T47D (cell line): ENCODE measurements around the gene GSK3B.

Source experiments
- DNase-seq, 2 experiments: peaks; one replicate each; pipeline versions ENCODE4 v3.0.0 to v3.0.0-alpha.2; 2011 to 2012; ENCODE audit warnings: low read depth in 1 of 2, low spot score in 1 of 2
- JUND ChIP-seq: IDR thresholded peaks from 2 replicates; pipeline ENCODE4 v1.6.1; 2012; ENCODE audit warnings: low read depth
- in situ Hi-C: cut with HindIII; loops from 2 replicates; pipeline ENCODE4 v1.10.0; 2016; ENCODE audit warnings: low sequenced_read_pairs, low pct_unique_long_range_greater_than_20kb

GSK3B gene

DNA sequence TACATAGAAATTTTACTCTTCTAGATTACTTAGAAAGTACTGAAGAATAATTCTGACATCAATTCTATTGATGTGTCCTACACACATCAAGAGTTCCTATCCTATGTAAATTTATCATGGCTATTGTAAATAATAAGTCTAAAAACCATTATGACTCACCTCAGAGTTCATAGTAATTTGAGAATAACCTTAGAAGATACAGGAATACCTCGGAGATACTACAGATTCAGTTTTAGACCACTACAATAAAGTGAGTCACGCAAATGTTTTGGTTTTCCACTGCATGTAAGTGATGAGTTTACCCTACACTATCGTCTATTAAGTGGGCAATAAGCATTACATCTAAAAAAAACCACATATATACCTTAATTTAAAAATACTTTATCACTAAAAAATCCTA lies 237.6 kb downstream of the GSK3B start:
- TF ChIP-seq JUND = no peak
- in situ Hi-C loops = no loop called here
- no peak for DNase-seq

DNA sequence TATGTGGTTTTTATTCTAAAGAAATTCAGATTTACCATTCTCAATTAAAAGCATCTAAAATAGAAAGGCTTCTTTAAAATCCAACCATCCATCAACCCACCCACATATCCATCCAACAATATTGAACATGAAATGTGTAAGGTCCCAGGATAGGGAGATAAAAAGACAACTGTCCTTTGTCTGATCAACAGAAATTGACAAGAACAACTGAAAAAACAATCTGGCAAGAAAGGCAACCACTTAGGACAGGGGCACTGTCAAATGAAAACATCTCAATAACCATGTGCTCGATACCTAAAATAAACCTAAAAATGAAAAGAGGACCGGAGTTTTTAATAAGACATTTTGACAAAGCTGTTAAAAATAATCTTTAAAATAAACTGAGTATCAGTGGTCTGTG lies 245.1 kb downstream of the GSK3B start:
- DNase-seq = no peak
- in situ Hi-C loops = no loop called here

DNA sequence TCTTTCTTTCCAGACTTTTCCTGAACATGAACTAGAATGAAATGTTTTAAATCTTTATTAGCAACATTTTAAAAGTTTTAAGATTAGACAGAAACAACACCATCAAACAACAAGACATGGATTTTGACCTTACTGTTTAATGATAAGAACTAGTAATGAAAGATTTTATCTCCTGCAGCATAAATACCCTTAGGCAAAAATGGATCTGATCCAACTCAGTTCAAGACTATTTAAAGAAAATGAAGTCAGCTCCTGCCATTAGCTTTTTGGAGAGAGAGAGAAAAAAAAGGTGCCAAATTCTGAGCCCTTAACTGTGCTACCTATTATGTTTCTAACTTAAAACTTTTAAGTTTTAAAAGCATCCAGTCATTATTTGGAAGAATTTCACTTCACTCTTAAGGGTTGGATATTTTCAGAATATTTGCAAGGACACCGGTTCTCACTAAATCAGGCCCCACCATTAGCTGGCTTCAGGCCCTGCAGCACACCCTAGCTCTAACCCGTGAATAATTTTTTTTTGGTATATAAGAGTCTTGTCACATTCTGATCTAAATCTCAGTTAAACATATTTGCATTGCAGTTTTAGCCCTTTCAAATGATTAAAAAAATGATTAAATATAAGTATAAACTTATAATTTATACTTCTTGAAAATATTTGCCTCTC lies 252.3 kb downstream of the GSK3B start:
- no peak for TF ChIP-seq JUND
- peak in 1 of 2 experiments; percentile 9 for DNase-seq
- in situ Hi-C loops = no loop called here

More for the DNA sequence above, 245.1 kb downstream of the GSK3B start:
- no peak for TF ChIP-seq JUND

DNA sequence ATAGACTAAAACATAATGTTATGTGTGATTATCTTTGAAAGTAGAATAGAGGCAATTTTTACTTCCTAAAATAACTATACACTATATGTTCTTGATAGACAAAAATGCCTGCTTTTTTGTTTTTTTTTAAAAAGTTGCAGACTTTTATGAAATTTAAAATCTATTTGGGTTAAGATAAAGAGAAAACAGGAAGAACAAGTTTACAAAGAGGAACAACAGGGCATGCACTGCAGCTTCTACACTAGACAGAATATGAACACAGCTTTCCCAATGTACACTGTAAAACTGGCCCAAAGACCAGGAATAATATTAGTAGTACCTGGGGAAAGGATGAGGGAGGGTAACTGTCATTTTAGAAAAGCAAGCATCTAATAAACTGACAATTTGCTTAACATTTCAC lies 258.7 kb downstream of the GSK3B start:
- no peak for DNase-seq
- in situ Hi-C loops = no loop called here
- no peak for TF ChIP-seq JUND

DNA sequence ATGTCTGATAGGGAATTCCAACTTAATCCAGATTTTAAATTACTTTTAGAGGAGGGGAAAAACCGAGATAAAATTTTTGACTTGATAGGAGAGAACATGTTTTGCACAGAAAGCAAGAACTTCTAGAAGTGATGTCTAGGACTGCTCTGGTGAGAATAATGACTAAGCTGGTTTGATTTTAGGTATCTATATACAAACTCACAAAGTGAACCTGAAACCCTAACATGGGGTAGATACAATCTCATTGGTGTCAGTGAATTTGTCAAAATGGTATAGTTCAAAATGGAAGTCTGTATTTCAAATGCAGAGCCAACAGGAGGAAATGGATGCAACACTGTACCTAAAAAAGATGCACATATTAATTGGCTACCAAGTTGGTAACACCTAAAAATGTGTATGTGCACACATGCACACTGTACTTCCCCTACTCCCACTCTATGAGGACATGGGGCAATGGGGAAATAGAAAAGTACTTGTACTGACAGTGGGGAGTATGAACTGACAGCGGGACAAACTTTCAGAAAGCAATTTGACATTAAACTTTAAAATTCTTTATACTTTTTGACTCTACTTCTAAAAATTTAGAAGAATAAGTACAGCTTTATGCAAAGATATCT lies 259.4 kb downstream of the GSK3B start:
- no peak for DNase-seq
- in situ Hi-C loops = no loop called here
- no peak for TF ChIP-seq JUND

DNA sequence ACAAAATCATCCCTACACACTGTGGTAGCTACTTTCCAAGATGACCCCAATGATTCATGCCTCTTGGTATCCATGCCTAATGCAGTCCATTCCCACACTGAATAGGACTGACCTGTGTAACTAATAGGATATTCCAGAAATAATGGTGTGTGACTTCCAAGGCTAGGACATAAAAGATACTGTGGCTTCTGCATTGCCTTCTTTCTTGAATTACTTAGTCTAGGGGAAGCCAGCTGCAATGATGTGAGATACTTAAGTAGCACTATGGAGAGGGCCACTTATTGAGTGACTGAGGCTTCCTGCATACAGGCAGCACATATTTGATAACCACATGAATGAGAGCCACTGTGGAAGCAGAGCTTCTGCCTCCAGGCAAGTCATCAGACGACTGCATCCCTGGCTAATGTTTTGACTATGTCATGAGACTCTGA lies 262.3 kb downstream of the GSK3B start:
- no peak for TF ChIP-seq JUND
- in situ Hi-C loops = no loop called here
- DNase-seq = no peak

DNA sequence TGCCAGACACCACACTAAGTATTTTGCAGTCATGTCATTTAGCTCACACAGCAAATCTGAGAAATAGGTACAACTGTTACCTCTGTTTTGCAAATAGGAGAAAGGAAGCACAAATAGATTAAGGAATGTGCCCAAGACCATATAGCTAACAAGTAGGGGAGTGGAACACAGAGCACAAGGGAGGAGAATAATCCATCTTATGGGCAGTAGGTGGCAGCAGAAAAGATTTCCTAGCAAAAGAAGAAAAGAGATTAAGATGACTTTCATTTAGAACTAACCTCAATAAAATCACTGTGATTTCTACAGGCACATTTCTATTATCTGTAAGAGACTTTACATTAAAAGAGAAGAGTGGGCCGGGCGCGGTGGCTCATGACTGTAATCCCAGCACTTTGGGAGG lies 263.2 kb downstream of the GSK3B start:
- DNase-seq = no peak
- in situ Hi-C loops = no loop called here
- no peak for TF ChIP-seq JUND

DNA sequence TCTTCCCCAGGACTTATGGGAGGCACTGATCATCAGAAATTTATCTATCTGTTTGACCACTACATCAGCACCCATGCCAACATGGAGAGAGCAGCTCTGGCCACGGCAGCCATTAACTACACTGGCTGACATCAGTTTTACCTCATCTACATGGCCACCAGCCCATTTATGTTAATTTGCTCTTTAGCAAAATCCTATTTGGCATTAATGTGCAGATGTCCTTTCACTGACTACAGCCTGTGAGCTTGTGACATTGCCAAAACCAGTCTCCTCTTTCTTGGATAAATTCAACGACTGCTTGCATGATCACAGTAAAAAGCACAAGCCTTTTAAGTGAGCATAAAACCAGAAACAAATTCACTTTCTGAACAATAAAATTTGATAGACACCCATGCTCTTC lies 264.8 kb downstream of the GSK3B start:
- no peak for DNase-seq
- in situ Hi-C loops = no loop called here
- TF ChIP-seq JUND = no peak

DNA sequence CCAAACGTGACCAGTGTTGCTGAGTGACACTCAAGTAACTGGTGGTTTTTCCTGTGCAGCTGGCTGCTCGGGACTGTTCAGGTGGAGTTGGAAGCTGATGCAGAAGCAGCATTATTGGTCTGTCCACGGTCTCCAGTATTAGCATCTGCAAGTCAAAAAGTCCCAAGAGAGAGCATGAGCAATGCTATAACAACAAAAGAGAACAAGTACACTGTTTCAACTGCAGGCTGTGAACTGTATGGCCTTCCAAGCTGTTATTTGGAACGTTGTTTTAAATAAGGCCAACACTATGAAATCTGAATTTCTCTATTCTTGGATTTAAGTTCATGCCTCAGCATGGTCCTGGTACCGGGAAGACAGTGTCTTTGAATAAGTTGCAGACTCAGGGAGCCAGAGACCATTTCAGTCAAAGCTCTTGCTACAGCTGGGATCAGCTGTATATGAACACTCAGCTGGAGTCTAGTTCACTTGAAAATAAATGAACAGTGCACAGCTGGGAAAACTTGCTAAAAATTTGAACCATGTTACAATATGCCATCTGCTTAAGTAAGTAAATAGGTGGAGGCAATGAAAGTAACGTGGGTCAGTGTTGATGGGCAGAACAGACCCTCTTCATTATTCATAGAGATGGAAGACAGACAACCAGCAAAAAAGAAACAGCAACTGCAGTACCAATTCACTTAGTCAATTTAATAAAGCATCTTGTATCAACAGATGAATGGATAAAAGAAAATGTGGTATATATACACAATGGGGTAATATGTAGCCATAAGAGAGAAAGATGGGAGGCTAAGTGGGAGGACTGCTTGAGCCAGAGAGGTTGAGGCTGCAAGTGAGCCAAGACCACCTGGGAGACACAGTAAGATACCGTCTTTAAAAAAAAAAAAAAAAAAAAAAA lies 267.3 kb downstream of the GSK3B start:
- TF ChIP-seq JUND = no peak
- DNase-seq = no peak
- in situ Hi-C loops = no loop called here

DNA sequence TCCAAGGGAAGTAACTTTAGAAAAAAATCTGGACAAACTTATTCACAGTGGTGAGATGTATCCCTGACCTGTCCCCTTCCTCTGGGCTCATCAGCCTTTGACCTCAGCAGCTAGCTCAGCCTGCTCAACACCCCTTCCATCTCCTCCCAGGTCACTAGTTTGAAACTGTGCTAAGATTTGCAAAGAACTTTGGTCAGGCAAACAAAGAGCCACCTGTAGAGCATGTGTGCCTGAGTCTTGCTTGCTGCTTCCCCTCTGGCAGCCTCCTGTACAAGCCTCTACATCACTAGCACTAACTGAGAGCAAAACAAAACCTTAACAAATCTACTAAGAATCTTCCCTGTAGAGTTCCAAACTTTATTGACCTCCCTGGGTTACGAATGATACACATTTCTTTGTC lies 268.4 kb downstream of the GSK3B start:
- in situ Hi-C loops = no loop called here
- no peak for DNase-seq
- TF ChIP-seq JUND = no peak

DNA sequence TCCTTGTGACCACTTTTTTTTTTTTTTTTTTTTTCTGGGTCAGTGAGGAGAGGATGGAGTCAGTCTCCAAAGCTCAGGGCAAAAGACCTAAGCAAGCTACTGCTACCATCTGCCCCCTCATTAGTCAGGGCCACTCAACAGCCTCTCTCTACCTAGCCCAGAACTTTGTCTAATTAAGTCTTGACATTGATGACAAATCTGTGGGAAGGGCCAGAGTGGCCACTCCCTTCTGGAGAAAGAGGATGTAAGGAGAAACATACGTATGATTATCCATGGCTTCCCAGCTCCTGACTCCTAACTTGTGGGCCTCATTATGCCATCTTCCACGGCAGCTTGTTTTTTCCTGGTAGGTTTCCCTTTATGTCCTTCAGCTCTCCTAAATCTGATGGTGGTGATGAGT lies 274.4 kb downstream of the GSK3B start:
- in situ Hi-C loops = no loop called here

DNA sequence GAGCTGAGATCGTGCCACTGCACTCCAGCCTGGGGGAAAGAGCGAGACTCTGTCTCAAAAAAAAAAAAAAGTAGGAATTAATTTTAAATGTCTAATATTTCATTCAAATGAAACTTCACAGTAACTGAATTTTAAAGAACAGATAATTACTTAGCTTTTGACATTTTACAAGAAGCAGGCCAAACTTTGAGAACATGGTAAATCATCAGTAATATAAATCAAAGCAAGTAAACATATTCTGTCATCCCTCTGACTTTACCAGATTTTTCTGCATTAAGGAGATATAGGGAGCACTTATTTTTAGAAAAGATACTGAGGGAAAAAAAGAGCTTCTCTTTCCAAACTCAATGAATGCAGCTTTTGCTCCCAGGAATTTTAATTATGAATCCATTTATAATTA lies 275.3 kb downstream of the GSK3B start:
- in situ Hi-C loops = no loop called here
- no peak for DNase-seq
- no peak for TF ChIP-seq JUND

More for the DNA sequence above, 274.4 kb downstream of the GSK3B start:
- no peak for TF ChIP-seq JUND
- DNase-seq = no peak

DNA sequence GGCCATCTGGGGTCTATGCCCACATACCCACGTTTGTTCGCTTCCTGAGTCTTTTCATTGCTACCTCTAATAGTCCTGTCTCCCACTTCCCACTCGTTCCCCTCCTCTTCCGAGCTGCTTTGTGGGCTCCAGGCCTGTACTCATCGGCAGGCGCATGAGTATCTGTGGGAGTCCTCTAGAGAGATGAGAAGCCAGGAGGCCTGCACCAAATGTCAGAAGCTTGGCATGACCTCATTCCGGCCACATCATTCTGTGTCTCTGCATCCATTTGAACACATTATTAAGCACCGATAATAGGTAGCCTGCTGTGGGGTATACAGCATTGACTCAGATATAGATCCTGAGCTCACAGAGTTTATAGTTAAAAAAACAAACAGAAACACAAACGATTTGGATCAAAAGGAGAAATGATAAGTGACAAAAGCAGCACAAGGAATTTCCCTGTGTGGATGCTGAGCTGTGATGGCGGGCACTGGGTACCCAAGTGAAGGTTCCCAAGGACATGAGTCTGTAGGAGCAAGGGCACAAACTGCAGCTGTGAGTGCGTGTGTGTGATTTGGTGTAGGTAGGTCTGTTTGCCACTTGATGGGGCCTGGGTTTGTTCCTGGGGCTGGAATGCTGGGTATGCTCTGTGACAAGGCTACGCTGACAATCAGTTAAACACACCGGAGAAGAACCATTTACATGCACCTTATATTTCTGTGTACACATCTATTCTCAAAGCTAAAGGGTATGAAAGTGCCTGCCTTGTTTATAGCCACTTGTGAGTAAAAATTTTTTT lies 276.5 kb downstream of the GSK3B start:
- peak in 1 of 2 experiments; percentile 22 for DNase-seq
- no peak for TF ChIP-seq JUND
- in situ Hi-C loops = no loop called here
